Measurements from ENCODE around the gene PET100. TPM values are rescaled to one million over a fixed set of nuclear protein-coding genes. Genes with fewer than 3 reads are reported as not detected.

The PET100 gene
- total and polyA plus RNA-seq, 10 of the 15 experiments (the other 5 are each of a cell fraction or from before 2014, with no cell fraction given): 47.0 to 462 (median 126) TPM

- peak; percentile 95 for TF ChIP-seq ZNF687 (IDR thresholded peaks at IDR 0.05)
- TF ChIP-seq NBN (IDR thresholded peaks at IDR 0.05): peak; percentile 56; the same call in 1 of the 2 replicates
- 0 out of 2 replicates have a peak, but pooled peaks have one; percentile 62 for TF ChIP-seq GATAD2B (conservative IDR thresholded peaks at IDR 0.05; ENCODE audit: low read depth)
Measured at GRCh38 chr19:7636691-7637373, 7.2 kb downstream of the PET100 start, which contains the start of gene STXBP2 (continued).

GRCh38 chr19:7637374-7638256 is 8.0 kb downstream of the PET100 start:
- DNase-seq (ENCODE audit: low read depth, low spot score): no peak
- TF ChIP-seq SP1 (IDR thresholded peaks at IDR 0.05; ENCODE audit: low read depth, low read length) (no peak), CBX3 (IDR thresholded peaks at IDR 0.05; ENCODE audit: borderline replicate concordance, low read depth) (no peak), SIN3A (IDR thresholded peaks at IDR 0.05; ENCODE audit: low read depth, low read length) (0 out of 2 replicates have a peak, but pooled peaks have one; percentile 4), WRNIP1 (IDR thresholded peaks at IDR 0.05; ENCODE audit: borderline replicate concordance, low read depth, low read length) (no peak), MLLT1 (IDR thresholded peaks at IDR 0.05) (no peak), GABPA (IDR thresholded peaks at IDR 0.05; ENCODE audit: low read depth) (no peak), JUNB (IDR thresholded peaks at IDR 0.05) (no peak), CREB1 (IDR thresholded peaks at IDR 0.05; ENCODE audit: low read depth) (no peak), TCF3 (IDR thresholded peaks at IDR 0.05; ENCODE audit: borderline replicate concordance, insufficient read depth, low read depth, low read length) (no peak), SMC3 (IDR thresholded peaks at IDR 0.05; ENCODE audit: borderline replicate concordance, low read length) (no peak), PKNOX1 (IDR thresholded peaks at IDR 0.05) (no peak)

More at GRCh38 chr19:7637374-7638256, 8.0 kb downstream of the PET100 start:
- no peaks in the 10 kb centered on the region for H3K27me3 ChIP-seq (replicated peaks in 1 of 2; ENCODE audit: control insufficient read depth in 2 of 2, insufficient read depth in 2 of 2, low read length in 1 of 2)
- ChIA-PET RAD21 (ENCODE audit: unreplicated experiment) (interaction anchor here (0.6 to 1.6 kb wide), 7 partner anchors 68 to 292 kb away, joined by 3 to 6 read pairs (median 3); no protein-coding TSS in a partner anchor), POLR2A (interaction anchor here (0.5 to 1.8 kb wide), 7 partner anchors 19 to 832 kb away, joined by 3 to 6 read pairs (median 3); partner anchors contain the start of gene MAP2K7), SMC1A (ENCODE audit: uncharacterized antibody, unreplicated experiment) (interaction anchor here (0.7 to 1.4 kb wide), 5 partner anchors 8 to 270 kb away, joined by 3 to 4 read pairs (median 4); partner anchors contain the start of genes PET100 and XAB2), CTCF (interaction anchor here (0.6 to 2.2 kb wide), 6 partner anchors 8 to 270 kb away, joined by 3 to 12 read pairs (median 5); no protein-coding TSS in a partner anchor)
- H3K79me2 ChIP-seq (ENCODE audit: control insufficient read depth, insufficient read depth, low read length): peaks cover 18% of the 10 kb centered on the region
- H3K4me2 ChIP-seq (ENCODE audit: control insufficient read depth, insufficient read depth): peak overlapping the region; percentile 93
- in situ Hi-C loops (cut with MboI) (no loop called here), intact Hi-C loops (cut with micrococcal nuclease; ENCODE audit: unreplicated experiment) (no loop called here)
- peaks cover 14% of the 10 kb centered on the region for H3K4me1 ChIP-seq (ENCODE audit: control insufficient read depth, insufficient read depth, low read length)
- BruUV-seq (replicated peaks): TSS peak; percentile 63
- peaks cover 0 to 7% of the 10 kb centered on the region in 2 experiments; a peak in 1 of 4 replicates for H3K36me3 ChIP-seq (ENCODE audit: control insufficient read depth in 2 of 2, insufficient read depth in 2 of 2, low read length in 1 of 2)
- whole genome bisulfite sequencing (ENCODE audit: insufficient coverage, insufficient replicate concordance, low lambda C conversion rate, missing lambda C conversion rate): 31% methylated on average over 30 of the region's 30 CpGs
- FAIRE-seq (no peak), ATAC-seq (peak; percentile 65)
- no peaks in the 10 kb centered on the region for H4K20me1 ChIP-seq (ENCODE audit: control insufficient read depth, insufficient read depth)
- peak overlapping the region; percentile 26; the same call in 1 of the 2 replicates for H2AFZ ChIP-seq (ENCODE audit: control insufficient read depth, low read depth, low read length)
- peak overlapping the region; percentile 99 for H3K4me3 ChIP-seq
- peak overlapping the region; percentile 75 for H3K27ac ChIP-seq (ENCODE audit: control insufficient read depth, insufficient read depth)
- H3K9me3 ChIP-seq (replicated peaks; ENCODE audit: control insufficient read depth, insufficient read depth, low read length): no peaks in the 10 kb centered on the region
- peak overlapping the region; percentile 97 for H3K9ac ChIP-seq (ENCODE audit: control insufficient read depth, insufficient read depth, low read length)

Measured in GM12878 (cell line).